NCI-H2107 treated with DMSO at 0.1 percent for 48 hours (cell line): ENCODE results near the gene RAB35.
"Not testable (repeated sequence)": the region's sequence is repeated elsewhere in the genome, so short reads cannot be mapped to it uniquely, and the experiment has no call there.

ENCODE experiments used
- DNase-seq: peaks from one replicate; lab custom pipeline; 2025; ENCODE audit not compliant: unreplicated experiment; lab: John Stamatoyannopoulos, UW

Gene RAB35

DNA sequence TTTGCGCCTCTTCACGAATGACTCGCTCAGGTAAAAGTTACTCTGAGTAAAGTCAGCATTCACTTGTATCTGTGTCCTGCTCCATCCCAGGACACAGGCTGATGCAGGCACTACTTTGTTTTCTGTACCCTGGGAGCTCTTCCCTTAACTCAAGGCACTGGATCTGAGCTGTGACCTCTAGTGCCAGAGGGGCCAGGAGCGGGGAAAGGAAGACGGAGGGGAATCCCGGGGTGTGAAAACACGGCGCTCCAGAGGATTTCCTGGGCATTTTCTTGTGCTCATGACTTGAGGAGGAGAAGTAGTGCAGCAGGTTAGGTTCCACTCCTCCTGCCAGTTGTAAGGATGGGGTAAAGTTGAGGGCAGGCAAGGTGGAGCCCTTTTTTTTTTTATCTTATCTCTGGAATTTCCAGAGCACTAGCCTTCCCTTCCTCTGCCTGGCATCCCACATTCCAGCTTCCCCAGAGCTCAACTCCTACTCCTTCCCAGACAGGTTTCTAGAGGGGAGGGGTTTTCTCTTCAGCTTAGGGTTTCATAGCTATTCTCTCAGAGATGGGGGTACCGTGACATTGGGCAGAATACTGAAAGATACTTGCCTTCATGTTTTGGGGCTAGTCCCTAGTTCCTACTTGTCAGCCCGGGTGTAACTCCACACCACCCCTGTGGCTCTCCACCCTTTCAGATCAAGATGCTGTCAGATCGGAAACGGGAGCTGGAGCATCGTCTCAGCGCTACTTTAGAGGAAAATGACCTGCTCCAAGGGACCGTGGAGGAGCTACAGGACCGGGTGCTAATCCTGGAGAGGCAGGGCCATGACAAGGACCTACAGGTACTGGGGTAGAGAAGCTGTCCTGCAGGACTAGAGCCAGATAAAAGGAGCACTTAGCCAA lies 52.3 kb downstream of the RAB35 start:
- DNase-seq = no peak

DNA sequence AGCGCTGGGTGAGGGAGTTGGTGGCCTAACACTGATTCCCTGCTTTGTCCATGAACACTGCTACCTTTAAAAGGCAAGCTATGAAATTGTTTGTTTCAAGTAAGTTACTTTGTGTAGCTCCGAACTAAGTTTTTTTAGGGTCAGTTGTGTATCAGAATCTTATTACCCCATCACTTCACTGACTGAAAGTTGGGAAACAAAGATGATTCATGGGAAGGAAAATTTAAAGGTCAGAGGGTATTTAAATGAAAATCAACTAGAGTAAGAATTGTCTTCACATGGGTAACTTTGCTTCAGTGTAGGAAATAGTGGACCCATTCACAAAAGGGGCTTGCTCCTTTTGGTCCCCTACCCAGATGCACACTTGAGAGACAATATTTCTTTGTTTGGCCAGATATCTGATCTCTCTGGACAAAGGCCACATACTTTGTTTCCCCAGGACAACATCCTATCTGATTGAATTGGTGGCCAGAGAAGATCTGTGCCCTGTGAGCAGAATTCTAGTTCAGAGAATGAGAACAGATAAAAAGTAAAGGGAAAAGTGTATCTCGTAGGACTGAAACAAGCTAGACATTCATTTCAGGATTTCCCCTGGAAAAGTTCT lies 53.5 kb downstream of the RAB35 start:
- DNase-seq = no peak

GRCh38 chr12:120061575-120062214 lies 54.9 kb downstream of the RAB35 start:
- no peak for DNase-seq

DNA sequence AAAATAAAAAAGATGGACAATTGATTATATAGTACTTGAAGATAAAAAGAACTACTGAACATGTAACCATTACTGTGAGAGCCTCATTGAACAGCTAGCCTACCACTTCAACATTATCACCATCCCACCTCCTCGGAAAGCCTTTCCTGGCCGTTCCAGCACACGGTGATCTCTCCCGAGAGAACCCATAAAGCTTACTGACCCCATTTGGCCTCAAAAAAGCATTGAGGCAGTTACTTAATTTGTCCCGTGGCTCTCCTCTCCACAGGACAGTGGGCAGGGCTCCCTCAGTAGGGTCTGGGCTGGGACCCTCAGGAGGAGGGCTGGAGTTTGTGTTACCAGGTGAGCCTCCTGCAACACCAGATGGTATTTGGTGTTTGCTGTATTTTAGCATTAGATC lies 55.8 kb downstream of the RAB35 start:
- no peak for DNase-seq

- DNase-seq = no peak
Observed at GRCh38 chr12:120060196-120060595, 56.4 kb downstream of the RAB35 start.

DNA sequence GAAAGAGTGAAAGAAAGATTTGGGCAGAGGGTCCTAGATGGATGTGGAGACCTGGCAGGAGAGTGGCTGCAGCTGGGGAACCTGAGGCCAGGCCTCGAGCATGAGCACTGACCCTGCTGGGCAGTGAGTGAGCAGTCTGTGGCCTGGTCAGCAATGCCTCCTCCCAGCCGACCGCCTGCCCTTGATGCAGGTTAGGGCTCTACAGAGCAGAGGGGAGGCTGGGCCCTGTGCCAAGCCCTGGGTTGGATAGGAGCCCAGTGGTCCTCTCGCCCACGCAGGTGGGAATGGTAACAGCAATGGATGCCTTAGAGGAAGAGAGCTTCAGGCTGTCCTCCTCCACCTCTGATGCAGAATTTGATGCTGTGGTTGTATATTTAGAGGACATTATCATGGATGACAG lies 59.8 kb downstream of the RAB35 start:
- DNase-seq = no peak

GRCh38 chr12:120055231-120056000 lies 61.1 kb downstream of the RAB35 start:
- no peak for DNase-seq

GRCh38 chr12:120054293-120054692 lies 62.3 kb downstream of the RAB35 start:
- no peak for DNase-seq

GRCh38 chr12:120051535-120051934 lies 65.0 kb downstream of the RAB35 start:
- DNase-seq = no peak

GRCh38 chr12:120049426-120049825 lies 67.1 kb downstream of the RAB35 start:
- DNase-seq = no peak

DNA sequence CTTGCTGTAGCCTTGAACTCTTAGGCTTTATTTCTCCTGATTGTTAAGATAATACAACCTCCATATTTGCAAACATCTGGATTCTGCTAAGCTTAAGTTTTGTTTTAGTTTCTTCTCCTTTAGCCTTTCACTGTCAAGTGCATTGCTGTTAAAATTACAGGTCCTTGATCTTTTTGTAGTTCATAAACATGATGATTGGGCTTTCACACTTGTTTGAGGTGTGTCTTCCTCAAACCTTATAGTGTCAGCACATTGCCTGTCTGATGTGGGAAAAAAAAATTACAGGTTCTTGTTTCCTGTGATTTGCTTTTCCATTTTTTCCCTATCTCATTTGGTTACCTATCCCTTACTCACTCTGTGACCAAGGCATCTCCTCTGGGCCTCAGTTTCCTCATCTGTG lies 68.3 kb downstream of the RAB35 start:
- no peak for DNase-seq

DNA sequence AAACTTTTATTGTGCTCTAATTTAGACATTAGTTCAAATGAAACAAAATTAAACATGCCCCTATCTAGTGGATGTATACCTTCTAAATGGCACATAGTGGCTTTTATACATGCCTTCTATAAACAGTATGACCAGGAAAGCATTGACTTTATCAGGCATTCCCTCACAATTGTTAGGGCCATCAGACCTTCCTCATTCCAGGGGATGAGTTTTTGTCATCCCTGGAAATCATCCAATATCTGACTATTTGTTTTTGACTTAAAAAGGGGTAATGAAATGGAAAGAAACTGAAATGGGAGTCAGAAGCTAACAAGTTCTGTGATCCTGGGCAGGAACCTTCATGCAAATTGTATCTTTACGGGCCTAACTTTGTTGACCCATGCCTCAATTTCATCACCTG lies 69.5 kb downstream of the RAB35 start:
- DNase-seq = no peak

DNA sequence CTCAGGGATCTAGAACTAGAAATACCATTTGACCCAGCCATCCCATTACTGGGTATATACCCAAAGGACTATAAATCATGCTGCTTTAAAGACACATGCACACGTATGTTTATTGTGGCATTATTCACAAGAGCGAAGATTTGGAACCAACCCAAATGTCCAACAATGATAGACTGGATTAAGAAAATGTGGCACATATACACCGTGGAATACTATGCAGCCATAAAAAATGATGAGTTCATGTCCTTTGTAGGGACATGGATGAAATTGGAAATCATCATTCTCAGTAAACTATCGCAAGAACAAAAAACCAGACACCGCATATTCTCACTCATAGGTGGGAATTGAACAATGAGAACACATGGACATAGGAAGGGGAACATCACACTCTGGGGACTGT lies 71.2 kb downstream of the RAB35 start:
- not testable (repeated sequence) for DNase-seq
